HepG2 (cell line): ENCODE results near the gene ZNHIT6. TPM values are rescaled to one million over a fixed set of nuclear protein-coding genes. Genes with fewer than 3 reads are reported as not detected.

Experiments used
- ATAC-seq: fragments of 200-7000 bp; cut with Tn5 transposase; 3 replicates; pipeline ENCODE4 v1.9.1; 2020; ENCODE audit warnings: mild to moderate bottlenecking, moderate library complexity
- BruUV-seq: library from RNA; stranded (reverse); fragments of 400-500 nt; replicated peaks from 2 replicates; lab custom pipeline; 2021; lab: Mats Ljungman, UMichigan
- CTCF ChIA-PET: fragments of 300-600 bp; formaldehyde crosslinking; extraction: SDS; loops from one replicate; lab custom pipeline; 2021; ENCODE audit warnings: low total read pairs, inconsistent platforms, low intra/inter-chr PET ratio; lab: Yijun Ruan, JAX
- POLR2A ChIA-PET: fragments of 350-600 bp; sonication (Branson Sonifier 250); formaldehyde crosslinking; loops from one replicate; lab custom pipeline; 2020; ENCODE audit warnings: antibody characterized with exemption, inconsistent platforms; lab: Yijun Ruan, JAX
- DNase-seq: peaks from one replicate; pipeline ENCODE4 v3.0.0-alpha.2; 2015; ENCODE audit warnings: low spot score
- FAIRE-seq: peaks from 3 replicates; lab custom pipeline; 2011; peaks lifted over from hg19 to GRCh38; lab: Jason Lieb, UNC
- H2AFZ ChIP-seq: one replicate; pipeline ENCODE4 v1.6.1; 2011; ENCODE audit warnings: low read length, inconsistent platforms
- H3K27ac ChIP-seq: fragments of 300-600 bp; 3 replicates; pipeline ENCODE4 v1.8.0; 2011; ENCODE audit warnings: mixed run types, mild to moderate bottlenecking, mixed read lengths, low read length, inconsistent platforms; ENCODE audit not compliant: insufficient read depth; ENCODE audit errors: extremely low read length
- H3K27me3 ChIP-seq, 2 experiments: fragments of 200-600 bp in 1 of 2; 2 replicates in 1 of 2; 3 replicates in 1 of 2; pipeline versions ENCODE4 v1.6.0 to v1.8.0; 2011; ENCODE audit warnings: low read length in 2 of 2, mild to moderate bottlenecking in 2 of 2, moderate library complexity in 2 of 2, inconsistent platforms in 1 of 2; ENCODE audit not compliant: insufficient read depth in 2 of 2, control insufficient read depth in 1 of 2
- H3K36me3 ChIP-seq, 2 experiments: fragments of 200-600 bp in 1 of 2; replicated peaks in 1 of 2; 2 replicates in 1 of 2; 3 replicates in 1 of 2; pipeline versions ENCODE4 v1.5.1 to v1.8.0; 2011; ENCODE audit warnings: low read length in 2 of 2, inconsistent platforms in 1 of 2; ENCODE audit not compliant: insufficient read depth in 2 of 2, control insufficient read depth in 1 of 2
- H3K4me1 ChIP-seq: 2 replicates; pipeline ENCODE4 v1.5.1; 2012; ENCODE audit warnings: low read length, inconsistent platforms; ENCODE audit not compliant: insufficient read depth
- H3K4me2 ChIP-seq: 2 replicates; pipeline ENCODE4 v1.6.0; 2011; ENCODE audit warnings: low read depth, low read length, inconsistent platforms
- H3K4me3 ChIP-seq, 3 experiments: fragments of 200-600 bp in 1 of 3; sonication (generic), shearing (Covaris generic) in 1 of 3; replicated peaks in 1 of 3; 2 replicates each; pipeline ENCODE4 v1.5.1; 2011 to 2016; ENCODE audit warnings: low read length in 3 of 3, inconsistent platforms in 2 of 3, low read depth in 2 of 3, mild to moderate bottlenecking in 2 of 3, control low read depth in 1 of 3, mixed read lengths in 1 of 3; ENCODE audit not compliant: insufficient read depth in 1 of 3
- H3K79me2 ChIP-seq: one replicate; pipeline ENCODE4 v1.6.1; 2011; ENCODE audit warnings: low read length, inconsistent platforms; ENCODE audit not compliant: insufficient read depth
- H3K9ac ChIP-seq: 2 replicates; pipeline ENCODE4 v1.6.0; 2011; ENCODE audit warnings: mild to moderate bottlenecking, low read depth, low read length, inconsistent platforms; ENCODE audit not compliant: insufficient read depth
- H3K9me3 ChIP-seq: 2 replicates; pipeline ENCODE4 v1.5.1; 2012; ENCODE audit warnings: mild to moderate bottlenecking, low read length
- H4K20me1 ChIP-seq: 2 replicates; pipeline ENCODE4 v1.6.0; 2011; ENCODE audit warnings: inconsistent platforms, mild to moderate bottlenecking, low read length, moderate library complexity; ENCODE audit not compliant: insufficient read depth
- NFATC3 ChIP-seq: sonication (generic); formaldehyde crosslinking; IDR thresholded peaks from 2 replicates; pipeline ENCODE4 v1.5.1; 2020; ENCODE audit warnings: mild to moderate bottlenecking, missing genetic modification reagents
- RAD21 ChIP-seq: fragments of 450-650 bp; formaldehyde crosslinking; IDR thresholded peaks from 2 replicates; pipeline ENCODE4 v1.5.0; 2020; ENCODE audit warnings: mild to moderate bottlenecking
- ZNF563 ChIP-seq: sonication (generic); formaldehyde crosslinking; IDR thresholded peaks from 2 replicates; pipeline ENCODE4 v1.8.0; 2022; ENCODE audit warnings: mild to moderate bottlenecking, moderate library complexity, missing genetic modification reagents
- WGBS: methylation state at CpG from one replicate; pipeline ENCODE4 v1.1.6; 2017; ENCODE audit warnings: low lambda C conversion rate; 5-methylcytosine and 5-hydroxymethylcytosine counted together
- in situ Hi-C: cut with HindIII; loops from 2 replicates; pipeline ENCODE4 v1.10.0; 2017; ENCODE audit warnings: low pct_unique_long_range_greater_than_20kb; ENCODE audit not compliant: extremely low pct_ligation_motif_present
- intact Hi-C: fragments of 100-400 bp; cut with micrococcal nuclease; formaldehyde crosslinking; loops from one replicate; pipeline ENCODE4 v1.10.0; 2022; ENCODE audit not compliant: unreplicated experiment
- polyA plus RNA-seq, 8 experiments: library from polyadenylated mRNA; depleted of rRNA in 3 of 8; stranded (reverse) in 7 of 8; unstranded in 1 of 8; fragments of >200 nt; fragmentation: Illumina TruSeq in 4 of 8; extraction: Trizol in 4 of 8; gene quantifications; 2 replicates each; pipeline versions ENCODE4 v1.2.1 to v1.2.3, GENCODE V29; 2011 to 2016; ENCODE audit warnings: low read depth in 4 of 8, missing spikeins in 1 of 8, mixed read lengths in 1 of 8; ENCODE audit not compliant: insufficient read depth in 1 of 8
- total RNA-seq, 5 experiments: library from RNA; depleted of rRNA; stranded (reverse); fragments of >200 nt; fragmentation: Illumina TruSeq; extraction: Trizol; gene quantifications; 2 replicates each; pipeline ENCODE4 v1.2.3, GENCODE V29; 2016; ENCODE audit warnings: low read depth in 1 of 5

The ZNHIT6 gene
- total and polyA plus RNA-seq, 2 of the 13 experiments (the other 11 are each of a cell fraction or from before 2014, with no cell fraction given): 6.0 to 15.2 TPM

DNA sequence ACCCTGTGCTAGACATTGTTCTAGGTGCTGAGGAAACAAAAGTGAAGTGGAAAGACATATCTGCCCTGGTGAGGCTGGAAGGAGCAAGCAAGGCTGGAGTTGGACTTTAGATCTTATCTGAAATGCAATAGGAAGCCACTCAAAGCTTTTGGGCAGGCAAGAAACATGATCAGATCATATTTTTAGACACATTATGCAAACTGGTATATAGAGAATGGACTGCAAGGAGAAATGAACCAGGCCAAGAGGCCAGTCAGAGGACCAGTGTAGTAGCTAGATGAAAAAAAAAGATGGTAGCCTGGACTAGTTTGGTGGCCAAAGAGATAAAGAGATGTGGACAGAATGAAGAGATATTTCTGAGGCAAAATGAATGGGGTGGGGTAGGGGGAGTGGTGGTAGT, 81.4 kb downstream of the ZNHIT6 start:
- H3K36me3 ChIP-seq: no peaks in the 10 kb centered on the region
- no peak overlapping the region for H3K4me3 ChIP-seq
- ATAC-seq (no peak), FAIRE-seq (no peak), DNase-seq (no peak)
- H3K79me2 ChIP-seq: no peaks in the 10 kb centered on the region
- no peaks in the 10 kb centered on the region for H4K20me1 ChIP-seq
- H3K9ac ChIP-seq: no peak overlapping the region
- no peak overlapping the region for H2AFZ ChIP-seq
- intact Hi-C loops: no loop called here
- no peak for TF ChIP-seq NFATC3 (CRISPR knock-in tag)
- no peak overlapping the region for H3K27ac ChIP-seq
- BruUV-seq: no TSS peak
- peaks cover 7% of the 10 kb centered on the region for H3K9me3 ChIP-seq
- H3K4me2 ChIP-seq: no peak overlapping the region
- ChIA-PET POLR2A (no interaction called here), CTCF (no interaction called here)
- in situ Hi-C loops: no loop called here
- H3K4me1 ChIP-seq: peaks cover 41% of the 10 kb centered on the region
- H3K27me3 ChIP-seq: no peaks in the 10 kb centered on the region

DNA sequence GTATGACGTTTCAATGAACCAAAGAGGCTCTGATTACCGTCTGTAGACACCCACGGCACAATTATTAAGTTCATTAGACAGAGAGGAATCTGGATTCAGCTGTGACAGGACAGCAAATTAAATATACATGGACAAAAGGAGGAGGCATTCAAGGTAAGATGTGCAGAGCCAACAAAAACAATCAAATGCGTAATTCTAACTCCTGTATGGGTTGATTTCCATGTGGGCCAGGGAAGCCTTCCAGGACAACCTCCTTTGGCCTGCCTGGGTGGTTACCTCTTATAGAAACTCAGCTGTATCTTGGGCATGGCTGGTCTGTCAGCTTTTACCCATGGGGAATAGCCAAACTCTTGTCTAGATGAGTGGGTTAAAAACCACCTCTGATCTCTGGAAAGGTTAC, 83.9 kb downstream of the ZNHIT6 start:
- Histone ChIP-seq H3K4me3 (no peak overlapping the region), H3K36me3 (no peaks in the 10 kb centered on the region), H3K9me3 (peaks cover 13% of the 10 kb centered on the region), H3K9ac (no peak overlapping the region), H3K4me2 (no peak overlapping the region), H3K27ac (no peak overlapping the region), H2AFZ (no peak overlapping the region), H3K79me2 (no peaks in the 10 kb centered on the region), H4K20me1 (no peaks in the 10 kb centered on the region), H3K27me3 (no peaks in the 10 kb centered on the region), H3K4me1 (peaks cover 29% of the 10 kb centered on the region)
- BruUV-seq: no TSS peak
- ChIA-PET POLR2A (no interaction called here), CTCF (no interaction called here)
- WGBS: 92% methylated on average over 4 of the region's 4 CpGs
- no peak for TF ChIP-seq RAD21 (CRISPR knock-in tag)
- TF ChIP-seq ZNF563 (CRISPR knock-in tag): no peak
- FAIRE-seq (no peak), ATAC-seq (no peak), DNase-seq (no peak)
- intact Hi-C loops (no loop called here), in situ Hi-C loops (no loop called here)
